GM21717 (cell line): Measurements from ENCODE around the gene AHCYL1.

Experiments
- ATAC-seq: cut with Tn5 transposase; IDR thresholded peaks from one replicate; pipeline ENCODE4 v1.9.1; 2021; ENCODE audit warnings: mild to moderate bottlenecking, moderate library complexity; ENCODE audit not compliant: unreplicated experiment

AHCYL1 gene

DNA sequence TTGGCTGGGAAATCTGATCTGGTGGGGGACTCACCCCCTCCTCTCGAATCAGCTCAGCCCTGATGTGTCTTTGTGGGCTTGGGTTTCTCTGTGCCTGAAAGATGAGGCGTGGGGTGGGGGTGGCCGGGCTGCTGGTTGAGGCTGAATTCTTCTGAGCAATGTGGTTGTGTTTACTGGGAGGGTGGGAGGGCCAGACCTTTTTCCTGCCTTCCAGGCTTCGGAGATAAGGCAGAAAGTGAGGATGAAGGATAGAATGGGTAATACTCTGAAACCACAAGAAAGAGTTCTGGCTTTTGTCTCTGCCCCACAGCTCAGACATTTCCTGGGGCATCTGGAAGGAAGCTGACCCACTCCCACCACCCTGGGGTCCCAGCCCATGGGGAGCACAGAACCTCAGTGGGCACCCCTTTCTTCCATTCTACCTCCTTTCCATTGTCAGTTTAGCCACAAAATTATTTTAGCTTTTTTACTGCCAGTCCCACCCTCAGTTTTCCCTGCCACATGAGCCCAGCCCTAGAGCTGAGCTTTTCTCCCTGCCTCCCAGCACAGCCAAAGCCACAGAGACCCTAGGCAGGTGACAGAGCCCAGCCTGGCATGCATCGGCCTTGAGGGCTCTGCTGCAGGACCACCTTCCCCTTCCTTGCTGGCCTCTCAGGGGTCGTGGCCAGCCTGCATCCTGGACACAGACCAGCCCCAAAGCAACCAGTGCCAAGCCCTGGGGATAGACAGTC, 74.7 kb downstream of the AHCYL1 start:
- no peak for ATAC-seq

DNA sequence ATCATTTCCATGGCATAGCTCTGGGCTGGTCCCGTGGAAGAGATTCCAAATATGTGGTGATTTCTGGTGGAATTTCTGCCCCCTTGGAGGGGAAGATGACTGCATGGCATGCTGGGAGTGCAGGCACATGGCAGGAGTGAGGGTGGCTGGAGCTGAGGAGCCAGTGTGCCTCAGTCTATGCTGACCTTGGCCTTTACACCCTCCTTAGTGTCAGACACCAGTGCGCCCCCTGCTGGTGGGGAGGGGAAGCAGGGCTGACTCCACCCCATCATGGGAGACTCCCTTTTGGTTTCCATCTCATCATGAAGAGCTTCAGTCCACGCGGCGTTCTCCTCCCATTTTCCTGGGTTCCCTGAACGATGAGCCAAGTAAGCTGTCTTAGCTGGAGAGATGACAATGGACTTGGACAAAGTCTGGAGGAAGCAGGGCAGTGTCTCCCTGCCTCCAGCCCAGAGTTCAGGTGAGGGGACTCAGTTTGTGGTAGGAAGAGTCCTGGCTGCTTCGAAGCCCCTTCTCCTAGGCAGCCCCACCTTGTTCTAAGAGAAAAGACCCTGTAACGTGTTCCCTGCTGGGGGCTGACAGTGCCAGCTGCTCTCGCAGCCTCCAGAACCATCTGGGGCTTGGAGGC, 75.6 kb downstream of the AHCYL1 start:
- no peak for ATAC-seq

DNA sequence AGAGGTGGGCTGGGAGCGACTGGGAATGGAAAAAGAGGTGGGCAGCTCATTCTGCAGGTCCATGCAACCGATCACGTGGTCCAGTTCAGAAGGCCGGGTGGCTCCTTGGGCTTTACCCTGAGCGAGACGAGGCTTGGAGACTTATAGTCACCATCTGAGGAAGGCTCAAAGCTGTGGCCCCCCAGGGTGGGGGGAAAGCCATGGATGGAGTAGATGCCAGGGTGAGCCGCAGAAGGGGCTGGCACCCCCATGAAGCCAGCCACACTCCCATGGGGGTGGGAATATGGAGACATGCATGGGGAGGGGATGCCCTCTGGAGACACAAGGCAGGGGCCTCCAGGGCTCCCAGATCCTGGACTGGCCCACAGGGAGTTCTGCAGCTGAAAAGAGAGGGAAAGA, 76.1 kb downstream of the AHCYL1 start:
- ATAC-seq: no peak

- ATAC-seq: no peak
Measured at GRCh38 chr1:110061341-110061740, 76.8 kb downstream of the AHCYL1 start.

GRCh38 chr1:110062612-110063011, 78.0 kb downstream of the AHCYL1 start:
- ATAC-seq: no peak

- ATAC-seq: no peak
Measured at GRCh38 chr1:110063781-110064180, 79.2 kb downstream of the AHCYL1 start.

- ATAC-seq: no peak
Measured at GRCh38 chr1:110064576-110065337, 80.2 kb downstream of the AHCYL1 start.

DNA sequence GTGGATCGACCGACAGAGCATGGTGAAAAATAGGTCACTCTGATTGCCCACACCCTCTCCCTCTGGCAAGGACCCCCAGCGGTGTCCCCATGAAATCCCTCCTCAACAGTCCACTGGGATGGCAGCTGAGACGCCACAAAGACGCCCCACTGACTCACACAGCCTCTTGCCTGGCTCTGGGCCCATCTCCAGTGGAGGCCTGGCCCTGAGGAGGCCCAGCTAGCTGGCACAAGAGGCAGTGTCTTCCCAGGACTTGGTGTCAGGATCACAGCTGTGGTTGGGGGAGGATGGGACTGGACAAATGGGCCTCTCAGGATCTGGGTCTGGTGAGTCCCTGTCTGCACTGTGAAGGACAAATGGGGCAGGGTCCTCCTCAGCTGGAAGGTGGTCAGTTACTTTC, 81.3 kb downstream of the AHCYL1 start:
- ATAC-seq: no peak

DNA sequence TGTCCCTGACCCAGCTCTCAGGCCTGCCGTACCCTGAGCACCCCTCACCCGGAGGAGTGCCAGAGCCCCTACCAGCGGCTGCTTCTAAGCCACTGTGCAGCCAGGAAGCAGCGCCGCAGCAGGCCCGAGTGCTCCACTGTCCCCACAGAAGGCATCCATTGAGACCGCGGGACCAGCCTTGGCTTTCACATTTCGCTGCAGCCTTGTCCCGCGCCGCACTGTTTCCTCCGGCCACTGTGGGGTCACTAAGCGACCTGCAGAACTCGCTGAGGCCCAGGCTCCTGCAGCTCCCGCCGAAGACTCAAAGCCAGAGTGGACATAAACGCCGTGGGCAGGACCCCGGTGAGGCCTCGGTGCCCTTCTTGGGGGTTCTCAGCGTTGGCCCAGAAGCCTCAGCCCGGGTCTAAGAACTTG, 82.9 kb downstream of the AHCYL1 start:
- no peak for ATAC-seq

DNA sequence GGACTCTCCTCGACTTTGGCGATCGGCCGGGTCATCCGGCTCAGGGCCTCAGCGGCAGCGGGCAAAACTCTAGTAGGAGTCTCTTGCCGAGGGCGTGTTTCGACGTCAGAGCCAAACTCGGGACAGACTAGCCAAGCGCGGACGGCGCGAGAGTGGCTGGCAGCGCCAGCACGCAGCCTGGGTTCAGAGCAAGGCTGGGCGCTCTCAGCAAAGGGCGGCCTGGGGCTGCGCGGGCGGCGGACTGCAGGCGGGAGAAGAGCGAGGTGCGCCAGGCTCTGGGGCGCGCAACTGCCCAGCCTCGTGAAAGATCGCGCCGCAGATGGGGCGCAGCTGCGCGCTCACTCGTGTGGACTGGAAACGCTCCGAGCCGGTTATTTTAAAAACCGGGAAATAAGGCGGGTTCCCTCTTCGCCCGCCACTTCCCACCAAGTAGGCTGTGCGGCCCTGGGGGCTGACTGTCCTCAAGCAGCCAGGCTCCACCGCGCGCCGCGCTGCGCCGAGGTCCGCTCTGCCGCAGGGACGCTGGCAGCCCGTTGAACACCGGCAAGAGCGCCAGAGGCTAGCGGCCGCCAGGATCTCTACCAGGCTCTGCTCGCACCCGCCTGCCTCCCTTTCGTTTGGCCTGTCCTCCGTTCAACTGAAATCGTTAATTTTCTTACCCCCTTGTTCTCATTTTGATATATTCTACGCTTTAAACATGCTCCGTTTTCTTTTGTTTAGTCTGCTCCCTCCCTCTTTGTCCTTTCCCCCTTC, 83.5 kb downstream of the AHCYL1 start:
- ATAC-seq: no peak

DNA sequence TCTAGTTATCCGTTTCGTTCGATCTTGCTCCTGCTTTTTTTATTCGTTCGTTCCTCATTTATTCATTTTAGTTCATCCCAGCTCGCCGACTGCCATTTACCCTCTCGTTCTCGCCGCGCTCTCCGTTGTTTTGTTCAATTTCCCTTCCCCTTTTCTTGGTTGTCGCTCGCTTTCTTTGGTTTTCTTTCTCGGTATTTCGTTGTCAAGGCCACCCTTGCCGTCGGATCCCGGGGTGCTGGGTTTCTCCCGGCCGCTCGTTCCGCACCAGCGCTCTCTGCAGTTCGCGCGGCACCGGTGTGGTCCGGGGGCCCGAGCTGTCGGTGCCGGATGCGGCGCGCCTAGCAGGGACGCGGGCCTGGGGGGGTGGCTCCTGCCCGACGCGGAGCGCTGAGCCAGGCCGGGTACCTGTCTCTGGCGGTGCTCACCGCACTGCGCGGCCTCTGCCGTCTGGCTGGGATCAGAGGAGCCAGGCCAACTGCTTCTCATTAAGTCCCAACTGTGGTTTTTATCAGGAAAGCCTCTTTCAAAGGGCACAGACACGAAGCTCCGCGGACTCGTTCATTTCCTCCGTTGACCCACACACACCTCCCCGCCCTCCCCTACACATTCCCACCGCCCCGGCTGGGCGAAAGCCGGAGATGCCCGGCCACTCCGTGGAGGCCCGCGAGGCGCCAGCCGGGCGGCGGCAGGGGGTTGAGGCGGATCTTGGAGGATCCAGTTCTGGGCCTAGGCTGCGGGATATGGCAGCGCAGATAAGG, 84.3 kb downstream of the AHCYL1 start:
- ATAC-seq: no peak

GRCh38 chr1:110069404-110070281, 85.1 kb downstream of the AHCYL1 start:
- ATAC-seq: no peak

GRCh38 chr1:110070282-110070669, 85.7 kb downstream of the AHCYL1 start:
- no peak for ATAC-seq

- ATAC-seq: no peak
Measured at GRCh38 chr1:110070671-110071242, 86.2 kb downstream of the AHCYL1 start, which contains the start of gene ALX3. ALX3 (minus strand) TSS chr1:110070672; CDS start chr1:110070612, 60 bp downstream.
